ENCODE measurements around the gene CTNNA2. TPM values are rescaled to one million over a fixed set of nuclear protein-coding genes. Genes with fewer than 3 reads are reported as not detected.

The CTNNA2 gene
- total RNA-seq, 1 donor from 2014 or later, result not detected

GRCh38 chr2:80102026-80102425, 589.2 kb downstream of the CTNNA2 start:
- intact Hi-C loops (cut with DNase I), result no loop called here
- Histone ChIP-seq H3K9me3 (no peaks in the 10 kb centered on the region), H3K4me3 (no peak overlapping the region), H3K4me1 (no peaks in the 10 kb centered on the region), H3K36me3 (no peaks in the 10 kb centered on the region), H3K27ac (no peak overlapping the region), H3K27me3 (no peaks in the 10 kb centered on the region)
- DNase-seq, result no peak
- no peak for ATAC-seq
- no peak for TF ChIP-seq CTCF (IDR thresholded peaks at IDR 0.05)

GRCh38 chr2:80105015-80105640, 592.3 kb downstream of the CTNNA2 start:
- DNase-seq, result no peak
- Histone ChIP-seq H3K27ac (no peak overlapping the region), H3K36me3 (no peaks in the 10 kb centered on the region), H3K9me3 (no peaks in the 10 kb centered on the region), H3K27me3 (no peaks in the 10 kb centered on the region), H3K4me3 (no peak overlapping the region), H3K4me1 (no peaks in the 10 kb centered on the region)
- TF ChIP-seq CTCF (IDR thresholded peaks at IDR 0.05), result no peak
- intact Hi-C loops (cut with DNase I), result no loop called here
- no peak for ATAC-seq

- Histone ChIP-seq H3K27me3 (no peaks in the 10 kb centered on the region), H3K4me1 (no peaks in the 10 kb centered on the region), H3K4me3 (no peak overlapping the region), H3K36me3 (no peaks in the 10 kb centered on the region), H3K27ac (no peak overlapping the region), H3K9me3 (no peaks in the 10 kb centered on the region)
- DNase-seq (no peak), ATAC-seq (no peak)
- intact Hi-C loops (cut with DNase I), result no loop called here
- TF ChIP-seq CTCF (IDR thresholded peaks at IDR 0.05), result no peak
Measured at GRCh38 chr2:80111185-80111584, 598.3 kb downstream of the CTNNA2 start.

GRCh38 chr2:80112790-80113189, 599.9 kb downstream of the CTNNA2 start:
- no peaks in the 10 kb centered on the region for H3K27me3 ChIP-seq
- H3K36me3 ChIP-seq, result no peaks in the 10 kb centered on the region
- intact Hi-C loops (cut with DNase I), result no loop called here
- TF ChIP-seq CTCF (IDR thresholded peaks at IDR 0.05), result no peak
- ATAC-seq, result no peak
- no peak overlapping the region for H3K4me3 ChIP-seq
- no peak for DNase-seq
- no peaks in the 10 kb centered on the region for H3K4me1 ChIP-seq
- H3K27ac ChIP-seq, result no peak overlapping the region
- no peaks in the 10 kb centered on the region for H3K9me3 ChIP-seq

GRCh38 chr2:80113399-80113798, 600.5 kb downstream of the CTNNA2 start:
- H3K4me3 ChIP-seq, result no peak overlapping the region
- H3K36me3 ChIP-seq, result no peaks in the 10 kb centered on the region
- H3K27ac ChIP-seq, result no peak overlapping the region
- intact Hi-C loops (cut with DNase I), result no loop called here
- no peak for ATAC-seq
- no peaks in the 10 kb centered on the region for H3K4me1 ChIP-seq
- no peaks in the 10 kb centered on the region for H3K27me3 ChIP-seq
- TF ChIP-seq CTCF (IDR thresholded peaks at IDR 0.05), result no peak
- no peak for DNase-seq
- H3K9me3 ChIP-seq, result no peaks in the 10 kb centered on the region

GRCh38 chr2:80114812-80115211, 602.0 kb downstream of the CTNNA2 start:
- DNase-seq (no peak), ATAC-seq (no peak)
- TF ChIP-seq CTCF (IDR thresholded peaks at IDR 0.05), result no peak
- H3K9me3 ChIP-seq, result no peaks in the 10 kb centered on the region
- intact Hi-C loops (cut with DNase I), result no loop called here
- no peak overlapping the region for H3K27ac ChIP-seq
- no peaks in the 10 kb centered on the region for H3K4me1 ChIP-seq
- H3K4me3 ChIP-seq, result no peak overlapping the region
- no peaks in the 10 kb centered on the region for H3K27me3 ChIP-seq
- H3K36me3 ChIP-seq, result no peaks in the 10 kb centered on the region

Data from upper lobe of right lung (tissue), 1 donor.